GM12878 (cell line): Measurements from ENCODE around the gene IKZF5. TPM values are rescaled to one million over a fixed set of nuclear protein-coding genes. Genes with fewer than 3 reads are reported as not detected.

Source experiments
- ATAC-seq: fragments of 200-7000 bp; cut with Tn5 transposase; 3 replicates; pipeline ENCODE4 v1.9.1; 2020; ENCODE audit warnings: mild to moderate bottlenecking, moderate library complexity
- BruUV-seq: library from RNA; stranded (reverse); fragments of 400-500 nt; replicated peaks from 2 replicates; lab custom pipeline; 2021; lab: Mats Ljungman, UMichigan
- CTCF ChIA-PET: fragments of 300-600 bp; sonication (Branson Sonifier 250); formaldehyde crosslinking; extraction: SDS; loops from one replicate; lab custom pipeline; 2021; ENCODE audit warnings: inconsistent platforms; lab: Yijun Ruan, JAX
- POLR2A ChIA-PET: fragments of 350-600 bp; formaldehyde crosslinking; extraction: SDS; loops from one replicate; lab custom pipeline; 2021; ENCODE audit warnings: inconsistent platforms; lab: Charles Lee
- RAD21 ChIA-PET: fragments of 300-600 bp; sonication (Branson Sonifier 250); formaldehyde crosslinking; loops from one replicate; lab custom pipeline; 2023; ENCODE audit warnings: antibody characterized with exemption; ENCODE audit not compliant: unreplicated experiment; lab: Charles Lee
- SMC1A ChIA-PET: fragments of 300-600 bp; sonication (Branson Sonifier 250); formaldehyde crosslinking; loops from one replicate; lab custom pipeline; 2023; ENCODE audit not compliant: unreplicated experiment, uncharacterized antibody; lab: Charles Lee
- DNase-seq: peaks from one replicate; pipeline ENCODE4 v3.0.0-alpha.2; 2011; ENCODE audit warnings: low read depth, low spot score
- FAIRE-seq: peaks from 3 replicates; lab custom pipeline; 2011; peaks lifted over from hg19 to GRCh38; lab: Jason Lieb, UNC
- H2AFZ ChIP-seq: 2 replicates; pipeline ENCODE4 v1.6.0; 2011; ENCODE audit warnings: low read depth, low read length, control low read depth; ENCODE audit not compliant: control insufficient read depth
- H3K27ac ChIP-seq: 2 replicates; pipeline ENCODE4 v1.5.1; 2011; ENCODE audit warnings: control low read depth; ENCODE audit not compliant: control insufficient read depth, insufficient read depth
- H3K27me3 ChIP-seq, 2 experiments: replicated peaks in 1 of 2; 2 replicates each; pipeline versions ENCODE4 v1.6.0 to v1.6.1; 2011; ENCODE audit warnings: low read length in 1 of 2; ENCODE audit not compliant: control insufficient read depth in 2 of 2, insufficient read depth in 2 of 2
- H3K36me3 ChIP-seq, 2 experiments: 2 replicates each; pipeline ENCODE4 v1.5.1; 2011; ENCODE audit warnings: low read length in 1 of 2; ENCODE audit not compliant: control insufficient read depth in 2 of 2, insufficient read depth in 2 of 2
- H3K4me1 ChIP-seq: 2 replicates; pipeline ENCODE4 v1.6.1; 2011; ENCODE audit warnings: mild to moderate bottlenecking, low read length, moderate library complexity, mixed read lengths; ENCODE audit not compliant: control insufficient read depth, insufficient read depth
- H3K4me2 ChIP-seq: 2 replicates; pipeline ENCODE4 v1.6.0; 2011; ENCODE audit warnings: control low read depth; ENCODE audit not compliant: control insufficient read depth, insufficient read depth
- H3K4me3 ChIP-seq: fragments of 200-600 bp; sonication (generic); 2 replicates; pipeline ENCODE4 v1.5.1; 2016
- H3K79me2 ChIP-seq: 2 replicates; pipeline ENCODE4 v1.6.0; 2011; ENCODE audit warnings: low read length; ENCODE audit not compliant: control insufficient read depth, insufficient read depth
- H3K9ac ChIP-seq: 2 replicates; pipeline ENCODE4 v1.8.0; 2011; ENCODE audit warnings: low read length, control low read depth, mixed read lengths; ENCODE audit not compliant: control insufficient read depth, insufficient read depth
- H3K9me3 ChIP-seq: replicated peaks from 3 replicates; pipeline ENCODE4 v1.5.1; 2011; ENCODE audit warnings: mild to moderate bottlenecking, low read length; ENCODE audit not compliant: control insufficient read depth, insufficient read depth
- H4K20me1 ChIP-seq: 2 replicates; pipeline ENCODE4 v1.6.0; 2011; ENCODE audit not compliant: control insufficient read depth, insufficient read depth
- ATF7 ChIP-seq: fragments of 450-650 bp; IDR thresholded peaks from 2 replicates; pipeline ENCODE4 v1.6.1; 2016; ENCODE audit warnings: low read depth, mild to moderate bottlenecking
- BHLHE40 ChIP-seq, 2 experiments: fragments of 450-650 bp in 1 of 2; IDR thresholded peaks; 2 replicates each; pipeline ENCODE4 v1.6.1; 2011 to 2017; ENCODE audit warnings: low read depth in 2 of 2, borderline replicate concordance in 1 of 2, improper control_type of control experiment in 1 of 2, low read length in 1 of 2, mild to moderate bottlenecking in 1 of 2
- CBX3 ChIP-seq: fragments of 200-600 bp; sonication (generic); IDR thresholded peaks from 2 replicates; pipeline ENCODE4 v1.6.1; 2016; ENCODE audit warnings: low read depth, borderline replicate concordance
- CBX5 ChIP-seq: sonication (generic); IDR thresholded peaks from 2 replicates; pipeline ENCODE4 v1.6.1; 2016; ENCODE audit warnings: low read depth, moderate library complexity, mild to moderate bottlenecking, inconsistent platforms
- CREB1 ChIP-seq: IDR thresholded peaks from 2 replicates; pipeline ENCODE4 v1.6.1; 2012; ENCODE audit warnings: low read depth, mild to moderate bottlenecking, inconsistent platforms
- EED ChIP-seq: sonication (generic); IDR thresholded peaks from 2 replicates; pipeline ENCODE4 v1.6.1; 2016; ENCODE audit warnings: antibody characterized with exemption, low read depth
- EGR1 ChIP-seq, 2 experiments: IDR thresholded peaks; 1 replicate in 1 of 2; 2 replicates in 1 of 2; pipeline ENCODE4 v1.6.1; 2011 to 2012; ENCODE audit warnings: low read depth in 2 of 2, low read length in 2 of 2, borderline replicate concordance in 1 of 2, mild to moderate bottlenecking in 1 of 2, moderate library complexity in 1 of 2
- ESRRA ChIP-seq: IDR thresholded peaks from 2 replicates; pipeline ENCODE4 v1.6.1; 2012; ENCODE audit warnings: mild to moderate bottlenecking, low read length, improper control_type of control experiment
- FOS ChIP-seq: IDR thresholded peaks from 3 replicates; pipeline ENCODE4 v1.6.1; 2011; ENCODE audit warnings: borderline replicate concordance; ENCODE audit not compliant: insufficient read length; ENCODE audit errors: extremely low read depth
- GATAD2B ChIP-seq: fragments of 450-650 bp; conservative IDR thresholded peaks from 2 replicates; pipeline ENCODE4 v1.6.1; 2017; ENCODE audit warnings: low read depth, mild to moderate bottlenecking, moderate library complexity
- JUND ChIP-seq: IDR thresholded peaks from 2 replicates; pipeline ENCODE4 v1.6.1; 2012; ENCODE audit warnings: low read depth, mild to moderate bottlenecking, low read length, improper control_type of control experiment, moderate library complexity
- KDM1A ChIP-seq: fragments of 200-600 bp; sonication (generic); IDR thresholded peaks from 2 replicates; pipeline ENCODE4 v1.6.1; 2016; ENCODE audit warnings: borderline replicate concordance
- MEF2A ChIP-seq: IDR thresholded peaks from 2 replicates; pipeline ENCODE4 v1.6.1; 2011; ENCODE audit warnings: low read depth, mild to moderate bottlenecking, low read length, moderate library complexity; ENCODE audit not compliant: insufficient read depth
- MEF2B ChIP-seq: fragments of 450-650 bp; IDR thresholded peaks from 2 replicates; pipeline ENCODE4 v1.6.1; 2018; ENCODE audit warnings: mild to moderate bottlenecking, moderate library complexity; ENCODE audit not compliant: partially characterized antibody, poor library complexity, severe bottlenecking
- POLR2A ChIP-seq: IDR thresholded peaks from 2 replicates; pipeline ENCODE4 v1.6.1; 2011; ENCODE audit warnings: low read depth, mild to moderate bottlenecking, low read length
- POLR2AphosphoS2 ChIP-seq: IDR thresholded peaks from 2 replicates; pipeline ENCODE4 v1.6.1; 2011; ENCODE audit warnings: low read depth, mild to moderate bottlenecking, low read length, improper control_type of control experiment, moderate library complexity
- RFX5 ChIP-seq: IDR thresholded peaks from 2 replicates; pipeline ENCODE4 v1.6.1; 2011; ENCODE audit warnings: low read depth, low read length, improper control_type of control experiment
- SRF ChIP-seq, 2 experiments: IDR thresholded peaks; 2 replicates each; pipeline ENCODE4 v1.6.1; 2011; ENCODE audit warnings: low read depth in 2 of 2, low read length in 2 of 2, mild to moderate bottlenecking in 1 of 2, moderate library complexity in 1 of 2
- TARDBP ChIP-seq: IDR thresholded peaks from 2 replicates; pipeline ENCODE4 v1.6.1; 2016; ENCODE audit warnings: borderline replicate concordance
- TCF12 ChIP-seq: IDR thresholded peaks from 2 replicates; pipeline ENCODE4 v1.6.1; 2011; ENCODE audit warnings: low read depth, mild to moderate bottlenecking, low read length
- WRNIP1 ChIP-seq: IDR thresholded peaks from 2 replicates; pipeline ENCODE4 v1.6.1; 2011; ENCODE audit warnings: low read depth, low read length, improper control_type of control experiment, borderline replicate concordance
- ZBED1 ChIP-seq: IDR thresholded peaks from 2 replicates; pipeline ENCODE4 v1.6.1; 2016; ENCODE audit warnings: borderline replicate concordance
- WGBS: methylation state at CpG from one replicate; pipeline ENCODE4 v1.1.6; 2016; ENCODE audit warnings: low lambda C conversion rate; ENCODE audit not compliant: insufficient replicate concordance, insufficient coverage; ENCODE audit errors: missing lambda C conversion rate; 5-methylcytosine and 5-hydroxymethylcytosine counted together
- in situ Hi-C: fragments of 300-500 bp; cut with MboI; formaldehyde crosslinking; loops from 9 replicates; pipeline ENCODE4 v1.14.3; 2018; ENCODE audit warnings: mixed read lengths
- intact Hi-C: fragments of 100-400 bp; cut with micrococcal nuclease; formaldehyde crosslinking; loops from one replicate; pipeline ENCODE4 v1.14.2; 2022; ENCODE audit not compliant: unreplicated experiment
- polyA plus RNA-seq, 11 experiments: library from polyadenylated mRNA; depleted of rRNA in 4 of 11; unstranded in 6 of 11; stranded (reverse) in 5 of 11; fragments of >200 nt; fragmentation: Nextera tagmentation in 4 of 11; fragmentation: Illumina TruSeq in 1 of 11; extraction: Ambion mirVana in 4 of 11; extraction: Trizol in 1 of 11; gene quantifications; 1 replicate in 1 of 11; 2 replicates in 10 of 11; pipeline versions ENCODE4 v1.2.1 to v1.2.3, GENCODE V29; 2011 to 2016; ENCODE audit warnings: inconsistent platforms in 2 of 11, missing spikeins in 2 of 11, low read depth in 1 of 11
- total RNA-seq, 4 experiments: library from RNA; depleted of rRNA in 3 of 4; stranded (reverse); fragments of >200 nt in 3 of 4; fragmentation: Illumina TruSeq in 1 of 4; extraction: Trizol in 1 of 4; gene quantifications; 2 replicates each; pipeline versions ENCODE4 v1.2.1 to v1.2.3, GENCODE V29; 2013 to 2021
- TF ChIP-seq, protein P1 (sequence below): fragments of 450-650 bp; formaldehyde crosslinking; IDR thresholded peaks from 2 replicates; pipeline ENCODE4 v1.5.0; 2022; ENCODE audit warnings: mild to moderate bottlenecking, missing genetic modification characterization

IKZF5 gene
- total and polyA plus RNA-seq, 10 of the 15 experiments (the other 5 are each of a cell fraction or from before 2014, with no cell fraction given), result 5.3 to 23.2 (median 11.8) TPM

DNA sequence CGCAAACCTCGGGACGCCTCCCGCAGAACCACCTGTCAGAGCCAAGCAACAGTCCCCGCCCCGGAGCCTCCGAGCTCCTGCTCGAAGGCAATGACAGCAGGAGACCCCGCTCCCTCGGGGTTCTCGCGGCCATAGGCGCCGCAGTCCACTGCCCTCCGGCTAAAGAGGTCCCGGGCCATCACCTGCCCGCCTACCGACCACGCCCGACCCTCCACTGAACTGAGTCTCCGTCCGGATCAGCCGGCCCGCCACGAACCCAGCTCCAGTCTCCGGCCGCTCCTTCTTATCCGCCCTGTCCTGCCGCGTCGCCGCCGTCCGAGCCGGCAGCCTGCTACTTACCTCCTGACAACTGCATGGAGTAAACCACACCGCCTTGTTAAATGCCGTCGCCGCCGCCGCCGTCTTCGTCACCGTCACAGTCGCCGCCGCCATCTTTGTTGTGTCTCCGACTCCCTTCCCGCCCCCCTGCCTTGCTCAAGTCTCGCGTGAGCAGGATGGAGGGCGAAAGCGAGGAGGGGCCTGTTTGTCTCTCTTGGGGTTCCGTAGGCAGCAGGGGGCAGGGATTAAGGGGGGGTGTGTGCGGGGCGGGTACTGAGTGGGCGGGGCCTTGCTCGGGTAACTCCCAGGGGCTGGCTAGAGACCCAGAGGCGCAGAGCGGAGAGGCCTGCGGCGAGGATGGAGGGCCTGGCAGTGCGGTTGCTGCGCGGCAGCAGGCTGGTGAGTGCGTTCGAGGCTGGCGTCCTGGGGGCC, at the start of gene IKZF5, which contains the start of gene ACADSB (continued):
- TF ChIP-seq MEF2A, result no peak
- TF ChIP-seq CBX5, result no peak
- TF ChIP-seq CREB1, result peak; percentile 89
- TF ChIP-seq CBX3, result no peak
- TF ChIP-seq TCF12, result no peak
- peak in 1 of 2 experiments; percentile 65; a peak in 1 of 3 replicates for TF ChIP-seq EGR1 (IDR thresholded peaks at IDR 0.05; ENCODE audit: borderline replicate concordance in 1 of 2, low read depth in 2 of 2, low read length in 2 of 2)
- no peak for TF ChIP-seq WRNIP1
- no peak for TF ChIP-seq FOS
- peak; percentile 8; the same call in 1 of the 2 replicates for TF ChIP-seq JUND
- peak; percentile 90 for TF ChIP-seq POLR2AphosphoS2
- peak; percentile 36 to 66; a peak in 2 of 4 replicates for TF ChIP-seq BHLHE40 (IDR thresholded peaks at IDR 0.05; ENCODE audit: borderline replicate concordance in 1 of 2, low read depth in 2 of 2, low read length in 1 of 2)
- no peak for TF ChIP-seq ZBED1
- peak; percentile 20; the same call in 1 of the 2 replicates for TF ChIP-seq GATAD2B

DNA sequence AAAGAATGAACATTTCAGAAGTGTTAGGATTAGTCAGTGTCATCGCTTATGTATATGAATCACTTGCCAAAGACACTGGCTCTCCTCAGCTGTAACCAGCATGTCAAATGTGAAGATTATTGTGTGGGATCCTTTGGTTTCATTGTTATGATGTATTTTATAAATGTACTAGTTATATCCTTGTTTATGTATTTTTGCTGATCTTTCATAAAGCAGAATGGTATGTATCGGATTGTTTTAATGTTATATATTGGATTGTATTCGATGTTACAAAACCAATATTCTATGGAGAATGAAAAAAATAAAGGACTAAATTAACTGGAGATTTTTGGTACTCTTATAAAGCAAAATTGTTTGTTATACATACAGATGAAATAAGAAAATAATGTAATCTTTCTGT, 49.4 kb upstream of the IKZF5 start:
- intact Hi-C loops (no loop called here), in situ Hi-C loops (no loop called here)
- Histone ChIP-seq H3K27me3 (no peaks in the 10 kb centered on the region), H3K9ac (no peak overlapping the region), H4K20me1 (no peaks in the 10 kb centered on the region), H3K9me3 (no peaks in the 10 kb centered on the region), H3K4me1 (no peaks in the 10 kb centered on the region), H3K4me2 (no peak overlapping the region), H3K79me2 (no peaks in the 10 kb centered on the region), H3K4me3 (no peak overlapping the region), H2AFZ (no peak overlapping the region), H3K36me3 (no peaks in the 10 kb centered on the region), H3K27ac (no peak overlapping the region)
- ChIA-PET RAD21 (no interaction called here), SMC1A (interaction anchor here (0.9 kb wide), 1 partner anchor 15 kb away, joined by 3 read pairs; no protein-coding TSS in a partner anchor), CTCF (no interaction called here), POLR2A (no interaction called here)
- DNase-seq (no peak), FAIRE-seq (no peak), ATAC-seq (no peak)
- no TSS peak for BruUV-seq
- 79% methylated on average over 3 of the region's 3 CpGs for WGBS
- TF ChIP-seq EED, result no peak
- no peak for TF ChIP-seq ESRRA
- no peak for TF ChIP-seq TARDBP
- TF ChIP-seq MEF2B, result no peak
- TF ChIP-seq KDM1A, result no peak
- TF ChIP-seq SRF (IDR thresholded peaks at IDR 0.05; ENCODE audit: low read depth in 2 of 2, low read length in 2 of 2), result no peak
- no peak for TF ChIP-seq POLR2A
- TF ChIP-seq, protein P1, sequence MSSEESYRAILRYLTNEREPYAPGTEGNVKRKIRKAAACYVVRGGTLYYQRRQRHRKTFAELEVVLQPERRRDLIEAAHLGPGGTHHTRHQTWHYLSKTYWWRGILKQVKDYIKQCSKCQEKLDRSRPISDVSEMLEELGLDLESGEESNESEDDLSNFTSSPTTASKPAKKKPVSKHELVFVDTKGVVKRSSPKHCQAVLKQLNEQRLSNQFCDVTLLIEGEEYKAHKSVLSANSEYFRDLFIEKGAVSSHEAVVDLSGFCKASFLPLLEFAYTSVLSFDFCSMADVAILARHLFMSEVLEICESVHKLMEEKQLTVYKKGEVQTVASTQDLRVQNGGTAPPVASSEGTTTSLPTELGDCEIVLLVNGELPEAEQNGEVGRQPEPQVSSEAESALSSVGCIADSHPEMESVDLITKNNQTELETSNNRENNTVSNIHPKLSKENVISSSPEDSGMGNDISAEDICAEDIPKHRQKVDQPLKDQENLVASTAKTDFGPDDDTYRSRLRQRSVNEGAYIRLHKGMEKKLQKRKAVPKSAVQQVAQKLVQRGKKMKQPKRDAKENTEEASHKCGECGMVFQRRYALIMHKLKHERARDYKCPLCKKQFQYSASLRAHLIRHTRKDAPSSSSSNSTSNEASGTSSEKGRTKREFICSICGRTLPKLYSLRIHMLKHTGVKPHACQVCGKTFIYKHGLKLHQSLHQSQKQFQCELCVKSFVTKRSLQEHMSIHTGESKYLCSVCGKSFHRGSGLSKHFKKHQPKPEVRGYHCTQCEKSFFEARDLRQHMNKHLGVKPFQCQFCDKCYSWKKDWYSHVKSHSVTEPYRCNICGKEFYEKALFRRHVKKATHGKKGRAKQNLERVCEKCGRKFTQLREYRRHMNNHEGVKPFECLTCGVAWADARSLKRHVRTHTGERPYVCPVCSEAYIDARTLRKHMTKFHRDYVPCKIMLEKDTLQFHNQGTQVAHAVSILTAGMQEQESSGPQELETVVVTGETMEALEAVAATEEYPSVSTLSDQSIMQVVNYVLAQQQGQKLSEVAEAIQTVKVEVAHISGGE, result no peak
- no peak for TF ChIP-seq ATF7
- no peak for TF ChIP-seq RFX5
